Activated naive CD8-positive, alpha-beta T cell (primary cell): Measurements from ENCODE around the gene PODXL2.

Source experiments
- H3K27ac Mint-ChIP-seq: one replicate; pipeline ENCODE4 v1.8.0; 2021; ENCODE audit warnings: mixed read lengths
- H3K27me3 Mint-ChIP-seq: one replicate; pipeline ENCODE4 v1.8.0; 2021; ENCODE audit warnings: mixed read lengths
- H3K36me3 Mint-ChIP-seq: one replicate; pipeline ENCODE4 v1.8.0; 2021; ENCODE audit warnings: mixed read lengths
- H3K4me1 Mint-ChIP-seq: one replicate; pipeline ENCODE4 v1.8.0; 2021; ENCODE audit warnings: low read depth, mixed read lengths
- H3K4me3 Mint-ChIP-seq: one replicate; pipeline ENCODE4 v1.8.0; 2021; ENCODE audit warnings: mild to moderate bottlenecking, mixed read lengths
- H3K9me3 Mint-ChIP-seq: one replicate; pipeline ENCODE4 v1.8.0; 2021; ENCODE audit warnings: low read depth, mixed read lengths

The PODXL2 gene

GRCh38 chr3:127628788-127629466 lies at the start of gene PODXL2:
TSS of gene PODXL2 (plus strand) at chr3:127629185. CDS start at chr3:127629220, 35 bp downstream.
- Mint-ChIP-seq H3K27me3 (peaks cover 12% of the 10 kb centered on the region), H3K9me3 (no peaks in the 10 kb centered on the region), H3K4me3 (peak within 1 kb of the TSS; percentile 88), H3K36me3 (peaks cover 4% of the 10 kb centered on the region), H3K27ac (peak within 1 kb of the TSS; percentile 78), H3K4me1 (peaks cover 34% of the 10 kb centered on the region)

- Mint-ChIP-seq H3K27me3 (no peaks in the 10 kb centered on the region), H3K9me3 (no peaks in the 10 kb centered on the region), H3K4me3 (no peak overlapping the region), H3K27ac (no peak overlapping the region), H3K36me3 (no peaks in the 10 kb centered on the region), H3K4me1 (peaks cover 16% of the 10 kb centered on the region)
These were observed 48.5 kb upstream of the PODXL2 start for GRCh38 chr3:127580327-127581060.

GRCh38 chr3:127584734-127585133 lies 44.3 kb upstream of the PODXL2 start:
- Mint-ChIP-seq H3K27me3 (no peaks in the 10 kb centered on the region), H3K4me1 (peaks cover 33% of the 10 kb centered on the region), H3K27ac (no peak overlapping the region), H3K4me3 (no peak overlapping the region), H3K9me3 (no peaks in the 10 kb centered on the region), H3K36me3 (peaks cover 2% of the 10 kb centered on the region)

GRCh38 chr3:127585163-127585812 lies 43.7 kb upstream of the PODXL2 start:
- H3K4me1 Mint-ChIP-seq = peaks cover 33% of the 10 kb centered on the region
- no peak overlapping the region for H3K27ac Mint-ChIP-seq

GRCh38 chr3:127585813-127586413 lies 43.1 kb upstream of the PODXL2 start:
- peaks cover 2% of the 10 kb centered on the region for H3K36me3 Mint-ChIP-seq
- H3K27me3 Mint-ChIP-seq = no peaks in the 10 kb centered on the region
- H3K4me3 Mint-ChIP-seq = no peak overlapping the region
- H3K4me1 Mint-ChIP-seq = peaks cover 31% of the 10 kb centered on the region
- H3K9me3 Mint-ChIP-seq = no peaks in the 10 kb centered on the region
- H3K27ac Mint-ChIP-seq = no peak overlapping the region

More at GRCh38 chr3:127585163-127585812, 43.7 kb upstream of the PODXL2 start:
- peaks cover 2% of the 10 kb centered on the region for H3K36me3 Mint-ChIP-seq
- H3K4me3 Mint-ChIP-seq = no peak overlapping the region
- H3K27me3 Mint-ChIP-seq = no peaks in the 10 kb centered on the region
- no peaks in the 10 kb centered on the region for H3K9me3 Mint-ChIP-seq

- peaks cover 39% of the 10 kb centered on the region for H3K4me1 Mint-ChIP-seq
- H3K27ac Mint-ChIP-seq = no peak overlapping the region
- H3K9me3 Mint-ChIP-seq = no peaks in the 10 kb centered on the region
- peaks cover 2% of the 10 kb centered on the region for H3K36me3 Mint-ChIP-seq
- H3K27me3 Mint-ChIP-seq = no peaks in the 10 kb centered on the region
- H3K4me3 Mint-ChIP-seq = no peak overlapping the region
These were observed 41.1 kb upstream of the PODXL2 start for GRCh38 chr3:127587876-127588275.

GRCh38 chr3:127588806-127589577 lies 40.0 kb upstream of the PODXL2 start:
- Mint-ChIP-seq H3K4me3 (peak overlapping the region; percentile 93), H3K9me3 (no peaks in the 10 kb centered on the region), H3K36me3 (peaks cover 2% of the 10 kb centered on the region), H3K4me1 (peaks cover 41% of the 10 kb centered on the region), H3K27me3 (no peaks in the 10 kb centered on the region), H3K27ac (peak overlapping the region; percentile 34)

GRCh38 chr3:127589600-127590281 lies 39.2 kb upstream of the PODXL2 start:
- Mint-ChIP-seq H3K4me3 (peak overlapping the region; percentile 93), H3K9me3 (no peaks in the 10 kb centered on the region), H3K27ac (peak overlapping the region; percentile 46), H3K36me3 (peaks cover 2% of the 10 kb centered on the region), H3K4me1 (peaks cover 38% of the 10 kb centered on the region), H3K27me3 (no peaks in the 10 kb centered on the region)

- Mint-ChIP-seq H3K36me3 (peaks cover 2% of the 10 kb centered on the region), H3K27ac (peak overlapping the region; percentile 96), H3K4me3 (peak overlapping the region; percentile 88), H3K9me3 (no peaks in the 10 kb centered on the region), H3K4me1 (peaks cover 36% of the 10 kb centered on the region), H3K27me3 (no peaks in the 10 kb centered on the region)
These were observed 38.7 kb upstream of the PODXL2 start for GRCh38 chr3:127590282-127590592.

- H3K4me1 Mint-ChIP-seq = peaks cover 34% of the 10 kb centered on the region
- H3K27ac Mint-ChIP-seq = peak within 1 kb of the TSS; percentile 98
- H3K27me3 Mint-ChIP-seq = no peaks in the 10 kb centered on the region
- no peaks in the 10 kb centered on the region for H3K9me3 Mint-ChIP-seq
- peaks cover 2% of the 10 kb centered on the region for H3K36me3 Mint-ChIP-seq
- peak within 1 kb of the TSS; percentile 94 for H3K4me3 Mint-ChIP-seq
These were observed 38.2 kb upstream of the PODXL2 start, which contains the start of gene TPRA1 for GRCh38 chr3:127590593-127591465. TSS of gene TPRA1 (minus strand) at chr3:127590733. CDS start at chr3:127580146, 10,587 bp downstream.

- H3K27me3 Mint-ChIP-seq = no peaks in the 10 kb centered on the region
- no peak overlapping the region for H3K27ac Mint-ChIP-seq
- no peak overlapping the region for H3K4me3 Mint-ChIP-seq
- H3K4me1 Mint-ChIP-seq = peaks cover 34% of the 10 kb centered on the region
- no peaks in the 10 kb centered on the region for H3K9me3 Mint-ChIP-seq
- H3K36me3 Mint-ChIP-seq = no peaks in the 10 kb centered on the region
These were observed 35.8 kb upstream of the PODXL2 start for GRCh38 chr3:127593178-127593577.

GRCh38 chr3:127595303-127595702 lies 33.7 kb upstream of the PODXL2 start:
- no peaks in the 10 kb centered on the region for H3K27me3 Mint-ChIP-seq
- H3K36me3 Mint-ChIP-seq = peaks cover 3% of the 10 kb centered on the region
- H3K27ac Mint-ChIP-seq = no peak overlapping the region
- no peaks in the 10 kb centered on the region for H3K9me3 Mint-ChIP-seq
- H3K4me3 Mint-ChIP-seq = no peak overlapping the region
- peaks cover 28% of the 10 kb centered on the region for H3K4me1 Mint-ChIP-seq

GRCh38 chr3:127597020-127597771 lies 31.8 kb upstream of the PODXL2 start:
- H3K4me1 Mint-ChIP-seq = peaks cover 24% of the 10 kb centered on the region
- peak overlapping the region; percentile 98 for H3K27ac Mint-ChIP-seq
- H3K4me3 Mint-ChIP-seq = peak overlapping the region; percentile 93
- peaks cover 6% of the 10 kb centered on the region for H3K36me3 Mint-ChIP-seq
- H3K9me3 Mint-ChIP-seq = no peaks in the 10 kb centered on the region
- no peaks in the 10 kb centered on the region for H3K27me3 Mint-ChIP-seq
